CD4-positive, alpha-beta T cell treated with Interleukin-21 for 1 hour (primary cell): Measurements from ENCODE around the gene DLK2.
A peak's percentile ranks its signal among the peaks of the same experiment; 100 is the strongest.
"Not testable (repeated sequence)": the region's sequence is repeated elsewhere in the genome, so short reads cannot be mapped to it uniquely, and the experiment has no call there.

Source experiments
- DNase-seq: peaks from one replicate; pipeline ENCODE4 v3.0.0-alpha.2; 2020

The DLK2 gene

GRCh38 chr6:43481075-43481474 lies 25.7 kb upstream of the DLK2 start:
- DNase-seq: no peak

GRCh38 chr6:43478008-43478372 lies 22.6 kb upstream of the DLK2 start:
- DNase-seq: peak; percentile 18

GRCh38 chr6:43477235-43478007 lies 22.1 kb upstream of the DLK2 start, which contains the start of gene TJAP1:
Gene TJAP1, plus strand, starts transcription at chr6:43477570. Its CDS starts 21,432 bp downstream, at chr6:43499002.
- peak; percentile 96 for DNase-seq

- peak; percentile 17 for DNase-seq
Observed at GRCh38 chr6:43476746-43477145, 21.4 kb upstream of the DLK2 start.

- DNase-seq: no peak
Observed at GRCh38 chr6:43475516-43475915, 20.2 kb upstream of the DLK2 start.

GRCh38 chr6:43472515-43472914 lies 17.2 kb upstream of the DLK2 start:
- no peak for DNase-seq

- no peak for DNase-seq
Observed at GRCh38 chr6:43471399-43471798, 16.1 kb upstream of the DLK2 start.

- no peak for DNase-seq
Observed at GRCh38 chr6:43469947-43470346, 14.6 kb upstream of the DLK2 start.

GRCh38 chr6:43468748-43469681 lies 13.7 kb upstream of the DLK2 start:
- DNase-seq: no peak

- no peak for DNase-seq
Observed at GRCh38 chr6:43468240-43468639, 12.9 kb upstream of the DLK2 start.

GRCh38 chr6:43467752-43468151 lies 12.4 kb upstream of the DLK2 start:
- DNase-seq: no peak

GRCh38 chr6:43467265-43467664 lies 11.9 kb upstream of the DLK2 start:
- DNase-seq: not testable (repeated sequence)

GRCh38 chr6:43465948-43466347 lies 10.6 kb upstream of the DLK2 start:
- DNase-seq: no peak

GRCh38 chr6:43464337-43464736 lies 9.0 kb upstream of the DLK2 start:
- DNase-seq: no peak

- DNase-seq: no peak
Observed at GRCh38 chr6:43461936-43462335, 6.6 kb upstream of the DLK2 start.

GRCh38 chr6:43460032-43460431 lies 4.7 kb upstream of the DLK2 start:
- no peak for DNase-seq

GRCh38 chr6:43459535-43459934 lies 4.2 kb upstream of the DLK2 start:
- DNase-seq: no peak

GRCh38 chr6:43458154-43458553 lies 2.8 kb upstream of the DLK2 start:
- not testable (repeated sequence) for DNase-seq

GRCh38 chr6:43457643-43458042 lies 2.3 kb upstream of the DLK2 start:
- DNase-seq: no peak

- DNase-seq: peak; percentile 40
Observed at GRCh38 chr6:43454696-43455530, 435 bp downstream of the DLK2 start.

GRCh38 chr6:43454290-43454695 lies 1.1 kb downstream of the DLK2 start:
- DNase-seq: peak; percentile 68

- DNase-seq: no peak
Observed at GRCh38 chr6:43453831-43454230, 1.5 kb downstream of the DLK2 start.

GRCh38 chr6:43452896-43453295 lies 2.5 kb downstream of the DLK2 start:
- no peak for DNase-seq
